ENCODE data around the gene ATP6V1F. TPM values are rescaled to one million over a fixed set of nuclear protein-coding genes. Genes with fewer than 3 reads are reported as not detected.

ATP6V1F gene
- total and polyA plus RNA-seq, 3 donors from 2014 or later: 133 to 414 (median 166) TPM

- Histone ChIP-seq H3K4me3 (no peak overlapping the region), H3K27me3 (no peaks in the 10 kb centered on the region), H3K4me1 (peaks cover 4% of the 10 kb centered on the region), H3K36me3 (ENCODE audit: low read depth, missing control alignments) (no peaks in the 10 kb centered on the region), H3K27ac (no peak overlapping the region), H3K9me3 (no peaks in the 10 kb centered on the region)
- TF ChIP-seq, protein P1, sequence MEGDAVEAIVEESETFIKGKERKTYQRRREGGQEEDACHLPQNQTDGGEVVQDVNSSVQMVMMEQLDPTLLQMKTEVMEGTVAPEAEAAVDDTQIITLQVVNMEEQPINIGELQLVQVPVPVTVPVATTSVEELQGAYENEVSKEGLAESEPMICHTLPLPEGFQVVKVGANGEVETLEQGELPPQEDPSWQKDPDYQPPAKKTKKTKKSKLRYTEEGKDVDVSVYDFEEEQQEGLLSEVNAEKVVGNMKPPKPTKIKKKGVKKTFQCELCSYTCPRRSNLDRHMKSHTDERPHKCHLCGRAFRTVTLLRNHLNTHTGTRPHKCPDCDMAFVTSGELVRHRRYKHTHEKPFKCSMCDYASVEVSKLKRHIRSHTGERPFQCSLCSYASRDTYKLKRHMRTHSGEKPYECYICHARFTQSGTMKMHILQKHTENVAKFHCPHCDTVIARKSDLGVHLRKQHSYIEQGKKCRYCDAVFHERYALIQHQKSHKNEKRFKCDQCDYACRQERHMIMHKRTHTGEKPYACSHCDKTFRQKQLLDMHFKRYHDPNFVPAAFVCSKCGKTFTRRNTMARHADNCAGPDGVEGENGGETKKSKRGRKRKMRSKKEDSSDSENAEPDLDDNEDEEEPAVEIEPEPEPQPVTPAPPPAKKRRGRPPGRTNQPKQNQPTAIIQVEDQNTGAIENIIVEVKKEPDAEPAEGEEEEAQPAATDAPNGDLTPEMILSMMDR (IDR thresholded peaks at IDR 0.05): no peak
- TF ChIP-seq POLR2A (IDR thresholded peaks at IDR 0.05): no peak
- intact Hi-C loops (cut with DNase I; ENCODE audit: low total_unique reads): no loop called here
- DNase-seq: no peak
- WGBS, 2 donors: 90 to 97% methylated on average over 2 to 23 of the region's 23 CpGs
These were observed 8.9 kb upstream of the ATP6V1F start for GRCh38 chr7:128853799-128854198.

DNA sequence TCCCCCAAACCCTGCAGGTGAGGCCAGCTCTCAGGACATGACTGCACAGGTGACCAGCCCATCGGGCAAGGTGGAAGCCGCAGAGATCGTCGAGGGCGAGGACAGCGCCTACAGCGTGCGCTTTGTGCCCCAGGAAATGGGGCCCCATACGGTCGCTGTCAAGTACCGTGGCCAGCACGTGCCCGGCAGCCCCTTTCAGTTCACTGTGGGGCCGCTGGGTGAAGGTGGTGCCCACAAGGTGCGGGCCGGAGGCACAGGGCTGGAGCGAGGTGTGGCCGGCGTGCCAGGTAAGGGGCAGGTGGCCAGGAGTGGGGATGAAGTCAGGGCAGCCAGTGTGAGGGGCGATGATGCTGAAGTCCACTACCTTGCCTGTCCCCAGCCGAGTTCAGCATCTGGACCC lies 8.3 kb upstream of the ATP6V1F start:
- Histone ChIP-seq H3K4me1 (peaks cover 10% of the 10 kb centered on the region), H3K27ac (no peak overlapping the region), H3K4me3 (no peak overlapping the region), H3K27me3 (no peaks in the 10 kb centered on the region), H3K36me3 (ENCODE audit: low read depth, missing control alignments) (no peaks in the 10 kb centered on the region), H3K9me3 (no peaks in the 10 kb centered on the region)
- 91 to 94% methylated on average over 18 to 21 of the region's 21 CpGs for WGBS, 2 donors
- intact Hi-C loops (cut with DNase I; ENCODE audit: low total_unique reads): no loop called here
- TF ChIP-seq, protein P1 (IDR thresholded peaks at IDR 0.05): no peak
- TF ChIP-seq POLR2A (IDR thresholded peaks at IDR 0.05): no peak
- no peak for DNase-seq

DNA sequence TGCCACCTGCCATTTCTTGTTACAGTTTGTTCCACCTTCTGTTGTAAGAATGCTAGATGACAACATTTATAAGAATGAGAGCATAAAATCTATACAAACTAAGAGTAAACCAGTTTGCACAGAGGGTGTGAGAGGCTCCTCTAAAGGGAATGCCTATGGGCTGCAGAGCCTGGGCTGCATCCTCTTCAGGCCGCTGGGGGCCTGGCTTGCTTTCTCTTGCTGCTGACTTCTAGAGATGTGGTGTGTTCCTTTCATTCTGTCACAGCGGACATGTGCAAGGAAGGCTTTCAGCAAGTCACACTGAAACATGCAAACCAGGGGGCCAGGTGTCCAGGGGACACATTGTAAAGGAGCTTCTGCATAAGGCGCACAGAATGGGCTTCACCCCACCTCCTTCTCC lies 7.1 kb upstream of the ATP6V1F start:
- WGBS, 2 donors: 83 to 93% methylated on average over 3 of the region's 3 CpGs
- TF ChIP-seq, protein P1 (IDR thresholded peaks at IDR 0.05): no peak
- TF ChIP-seq POLR2A (IDR thresholded peaks at IDR 0.05): no peak

GRCh38 chr7:128856001-128856718 lies 6.5 kb upstream of the ATP6V1F start:
- Histone ChIP-seq H3K36me3 (ENCODE audit: low read depth, missing control alignments) (no peaks in the 10 kb centered on the region), H3K4me3 (no peak overlapping the region), H3K27ac (no peak overlapping the region), H3K9me3 (no peaks in the 10 kb centered on the region), H3K4me1 (peaks cover 15% of the 10 kb centered on the region), H3K27me3 (no peaks in the 10 kb centered on the region)
- TF ChIP-seq, protein P1 (IDR thresholded peaks at IDR 0.05): no peak
- no peak for TF ChIP-seq POLR2A (IDR thresholded peaks at IDR 0.05)
- intact Hi-C loops (cut with DNase I; ENCODE audit: low total_unique reads): no loop called here
- WGBS, 2 donors: 88 to 89% methylated on average over 6 to 17 of the region's 17 CpGs
- no peak for DNase-seq

More for the DNA sequence above, 7.1 kb upstream of the ATP6V1F start:
- Histone ChIP-seq H3K36me3 (ENCODE audit: low read depth, missing control alignments) (no peaks in the 10 kb centered on the region), H3K9me3 (no peaks in the 10 kb centered on the region), H3K27ac (no peak overlapping the region), H3K4me3 (no peak overlapping the region), H3K27me3 (no peaks in the 10 kb centered on the region), H3K4me1 (peaks cover 15% of the 10 kb centered on the region)
- intact Hi-C loops (cut with DNase I; ENCODE audit: low total_unique reads): no loop called here
- no peak for DNase-seq

Data from testis (tissue), 3 donors.